HCT116 (cell line): ENCODE data around the gene PLA2G2E. TPM values are rescaled to one million over a fixed set of nuclear protein-coding genes. Genes with fewer than 3 reads are reported as not detected.

Source experiments
- ATAC-seq: fragments of 200-7000 bp; cut with Tn5 transposase; 2 replicates; pipeline ENCODE4 v1.9.1; 2020; ENCODE audit warnings: mild to moderate bottlenecking, moderate library complexity
- BruUV-seq: library from RNA; stranded (reverse); fragments of 400-500 nt; replicated peaks from 2 replicates; lab custom pipeline; 2021; lab: Mats Ljungman, UMichigan
- CTCF ChIA-PET: fragments of 300-600 bp; sonication (Branson Sonifier 250); formaldehyde crosslinking; loops from one replicate; lab custom pipeline; 2021; ENCODE audit warnings: antibody characterized with exemption; lab: Charles Lee
- POLR2A ChIA-PET: fragments of 300-600, 350-600 bp; sonication (Branson Sonifier 250); formaldehyde crosslinking; loops from one replicate; lab custom pipeline; 2021; ENCODE audit warnings: antibody characterized with exemption; lab: Charles Lee
- RAD21 ChIA-PET, 2 experiments: fragments of 300-600 bp; sonication (Branson Sonifier 250); formaldehyde crosslinking; loops; one replicate each; lab custom pipeline; 2023; ENCODE audit warnings: low total read pairs in 2 of 2; ENCODE audit not compliant: uncharacterized antibody in 2 of 2, unreplicated experiment in 2 of 2, low non-redundant PET in 1 of 2; lab: Charles Lee
- DNase-seq: peaks from one replicate; pipeline ENCODE4 v3.0.0-alpha.2; 2010; ENCODE audit warnings: low read depth, low spot score
- H2AFZ ChIP-seq: fragments of 200-600 bp; shearing (Covaris generic), sonication (generic); 2 replicates; pipeline ENCODE4 v1.6.1; 2017; ENCODE audit warnings: low read depth, mixed run types, mixed read lengths, antibody characterized with exemption, low read length; ENCODE audit not compliant: poor library complexity, severe bottlenecking
- H3K27ac ChIP-seq: 2 replicates; pipeline ENCODE4 v1.5.1; 2012; ENCODE audit warnings: low read depth, low read length
- H3K27me3 ChIP-seq: fragments of 200-600 bp; sonication (generic); 2 replicates; pipeline ENCODE4 v1.6.1; 2016; ENCODE audit warnings: mixed run types, low read length, mixed read lengths; ENCODE audit not compliant: insufficient read depth
- H3K36me3 ChIP-seq, 2 experiments: fragments of 200-500 bp in 1 of 2; fragments of 200-600 bp in 1 of 2; sonication (Bioruptor generic) in 1 of 2; sonication (generic) in 1 of 2; 2 replicates each; pipeline versions ENCODE4 v1.5.1 to v1.6.1; 2014 to 2016; ENCODE audit warnings: low read length in 2 of 2, inconsistent platforms in 1 of 2, mixed read lengths in 1 of 2, mixed run types in 1 of 2; ENCODE audit not compliant: insufficient read depth in 2 of 2, control insufficient read depth in 1 of 2
- H3K4me1 ChIP-seq, 2 experiments: fragments of 200-600 bp in 1 of 2; sonication (generic) in 1 of 2; 2 replicates each; pipeline versions ENCODE4 v1.5.1 to v1.6.1; 2012 to 2017; ENCODE audit warnings: low read length in 2 of 2, inconsistent platforms in 1 of 2, mild to moderate bottlenecking in 1 of 2, mixed read lengths in 1 of 2, mixed run types in 1 of 2, moderate library complexity in 1 of 2; ENCODE audit not compliant: insufficient read depth in 2 of 2, control insufficient read depth in 1 of 2
- H3K4me2 ChIP-seq: fragments of 200-600 bp; sonication (generic); 2 replicates; pipeline ENCODE4 v1.6.1; 2017; ENCODE audit warnings: mixed run types, low read length, mixed read lengths
- H3K4me3 ChIP-seq, 2 experiments: fragments of 200-600 bp in 1 of 2; sonication (generic) in 1 of 2; replicated peaks in 1 of 2; 2 replicates each; pipeline ENCODE4 v1.5.1; 2011 to 2016; ENCODE audit warnings: low read length in 2 of 2, control low read depth in 1 of 2, low read depth in 1 of 2, mild to moderate bottlenecking in 1 of 2, mixed read lengths in 1 of 2, mixed run types in 1 of 2
- H3K79me2 ChIP-seq: fragments of 200-600 bp; sonication (generic); 2 replicates; pipeline ENCODE4 v1.6.1; 2017; ENCODE audit warnings: mild to moderate bottlenecking, mixed run types, low read length, moderate library complexity, mixed read lengths; ENCODE audit not compliant: insufficient read depth
- H3K9ac ChIP-seq: fragments of 200-600 bp; sonication (generic); 2 replicates; pipeline ENCODE4 v1.6.1; 2016; ENCODE audit warnings: low read length, mixed read lengths
- H3K9me2 ChIP-seq: fragments of 200-600 bp; sonication (generic), shearing (Covaris generic); 2 replicates; pipeline ENCODE4 v1.6.1; 2017; ENCODE audit warnings: mixed run types, mild to moderate bottlenecking, moderate library complexity; ENCODE audit not compliant: insufficient read depth
- H3K9me3 ChIP-seq, 2 experiments: fragments of 200-500 bp in 1 of 2; fragments of 200-600 bp in 1 of 2; sonication (Bioruptor generic) in 1 of 2; sonication (generic) in 1 of 2; 2 replicates each; pipeline ENCODE4 v1.6.1; 2014 to 2017; ENCODE audit warnings: low read length in 2 of 2, mixed read lengths in 2 of 2, inconsistent platforms in 1 of 2, low read depth in 1 of 2, mild to moderate bottlenecking in 1 of 2, mixed run types in 1 of 2, moderate library complexity in 1 of 2; ENCODE audit not compliant: control insufficient read depth in 1 of 2, insufficient read depth in 1 of 2
- H4K20me1 ChIP-seq: fragments of 200-600 bp; sonication (generic), shearing (Covaris generic); 2 replicates; pipeline ENCODE4 v1.6.1; 2017; ENCODE audit warnings: mixed run types, mild to moderate bottlenecking, moderate library complexity; ENCODE audit not compliant: insufficient read depth
- CEBPB ChIP-seq: IDR thresholded peaks from 2 replicates; pipeline ENCODE4 v1.6.1; 2012; ENCODE audit warnings: low read depth
- EGR1 ChIP-seq: IDR thresholded peaks from 2 replicates; pipeline ENCODE4 v1.6.1; 2012; ENCODE audit warnings: low read depth
- ELF1 ChIP-seq: IDR thresholded peaks from 2 replicates; pipeline ENCODE4 v1.6.1; 2012; ENCODE audit warnings: low read depth, borderline replicate concordance
- EZH2 ChIP-seq: fragments of 200-600 bp; sonication (generic); IDR thresholded peaks from 2 replicates; pipeline ENCODE4 v1.6.1; 2017; ENCODE audit warnings: antibody characterized with exemption, mixed run types
- EZH2phosphoT487 ChIP-seq: fragments of 200-600 bp; IDR thresholded peaks from 2 replicates; pipeline ENCODE4 v1.6.1; 2018; ENCODE audit warnings: antibody characterized with exemption, borderline replicate concordance
- FOSL1 ChIP-seq: IDR thresholded peaks from 2 replicates; pipeline ENCODE4 v1.6.1; 2012; ENCODE audit warnings: low read depth
- JUND ChIP-seq: IDR thresholded peaks from 2 replicates; pipeline ENCODE4 v1.6.1; 2012
- MAX ChIP-seq: IDR thresholded peaks from 2 replicates; pipeline ENCODE4 v1.6.1; 2012
- POLR2A ChIP-seq: IDR thresholded peaks from 2 replicates; pipeline ENCODE4 v1.7.0; 2011; ENCODE audit warnings: borderline replicate concordance; ENCODE audit not compliant: insufficient read depth, insufficient read length; ENCODE audit errors: extremely low read depth
- RAD21 ChIP-seq: IDR thresholded peaks from 2 replicates; pipeline ENCODE4 v1.6.1; 2012; ENCODE audit warnings: low read depth, mild to moderate bottlenecking
- REST ChIP-seq: IDR thresholded peaks from 2 replicates; pipeline ENCODE4 v1.6.1; 2012; ENCODE audit warnings: low read depth
- SIN3A ChIP-seq: IDR thresholded peaks from 2 replicates; pipeline ENCODE4 v1.6.1; 2012; ENCODE audit warnings: low read depth
- SP1 ChIP-seq: IDR thresholded peaks from 2 replicates; pipeline ENCODE4 v1.6.1; 2012; ENCODE audit warnings: low read depth
- SRF ChIP-seq: IDR thresholded peaks from 2 replicates; pipeline ENCODE4 v1.6.1; 2012; ENCODE audit warnings: low read depth
- TCF7L2 ChIP-seq: IDR thresholded peaks from 2 replicates; pipeline ENCODE4 v1.7.0; 2011; ENCODE audit warnings: borderline replicate concordance, inconsistent platforms; ENCODE audit not compliant: insufficient read depth, insufficient read length; ENCODE audit errors: extremely low read depth
- YY1 ChIP-seq: IDR thresholded peaks from 2 replicates; pipeline ENCODE4 v1.6.1; 2011; ENCODE audit warnings: low read length, low read depth, moderate library complexity, mild to moderate bottlenecking; ENCODE audit not compliant: insufficient replicate concordance; ENCODE audit errors: extremely low read depth
- ZBTB33 ChIP-seq: IDR thresholded peaks from 2 replicates; pipeline ENCODE4 v1.6.1; 2011; ENCODE audit warnings: mild to moderate bottlenecking, low read length, moderate library complexity; ENCODE audit not compliant: insufficient replicate concordance; ENCODE audit errors: extremely low read depth
- ZNF274 ChIP-seq: fragments of 200-500 bp; sonication (Bioruptor generic); IDR thresholded peaks from 2 replicates; pipeline ENCODE4 v1.6.1; 2014; ENCODE audit warnings: mild to moderate bottlenecking, low read depth, low read length, inconsistent platforms
- intact Hi-C: fragments of 100-400 bp; cut with micrococcal nuclease; formaldehyde crosslinking; loops from 2 replicates; pipeline ENCODE4 v1.10.0; 2022
- total RNA-seq: library from RNA; stranded (reverse); gene quantifications from one replicate; pipeline ENCODE4 v1.2.1, GENCODE V29; 2021; ENCODE audit not compliant: unreplicated experiment
- TF ChIP-seq, protein P1 (sequence below), 3 experiments: fragments of 200-600 bp in 1 of 3; sonication (generic) in 1 of 3; IDR thresholded peaks in 2 of 3; conservative IDR thresholded peaks in 1 of 3; 2 replicates each; pipeline ENCODE4 v1.5.1; 2012 to 2017; ENCODE audit warnings: low read depth in 2 of 3, low read length in 2 of 3, antibody characterized with exemption in 1 of 3, borderline replicate concordance in 1 of 3, control low read depth in 1 of 3, mild to moderate bottlenecking in 1 of 3, mixed read lengths in 1 of 3, mixed run types in 1 of 3, moderate library complexity in 1 of 3; ENCODE audit not compliant: insufficient read depth in 1 of 3
- TF ChIP-seq, protein P2 (sequence below): IDR thresholded peaks from 2 replicates; pipeline ENCODE4 v1.6.1; 2012

Gene PLA2G2E
- total RNA-seq, 1 experiment from 2014 or later, result not detected

GRCh38 chr1:19892129-19892528, 31.3 kb downstream of the PLA2G2E start:
- Histone ChIP-seq H3K79me2 (peaks cover 69% of the 10 kb centered on the region), H3K36me3 (peaks cover 8 to 51% of the 10 kb centered on the region in 2 experiments; a peak in 3 of 4 replicates), H3K9ac (no peak overlapping the region), H4K20me1 (peaks cover 4% of the 10 kb centered on the region; the same call in 1 of the 2 replicates), H3K27me3 (no peaks in the 10 kb centered on the region), H3K4me2 (no peak overlapping the region), H3K9me2 (no peaks in the 10 kb centered on the region), H2AFZ (no peak overlapping the region), H3K4me1 (no peaks in the 10 kb centered on the region), H3K9me3 (no peaks in the 10 kb centered on the region), H3K27ac (no peak overlapping the region), H3K4me3 (no peak overlapping the region)
- TF ChIP-seq EZH2phosphoT487, result no peak
- TF ChIP-seq YY1, result no peak
- TF ChIP-seq MAX, result no peak
- TF ChIP-seq, protein P1, sequence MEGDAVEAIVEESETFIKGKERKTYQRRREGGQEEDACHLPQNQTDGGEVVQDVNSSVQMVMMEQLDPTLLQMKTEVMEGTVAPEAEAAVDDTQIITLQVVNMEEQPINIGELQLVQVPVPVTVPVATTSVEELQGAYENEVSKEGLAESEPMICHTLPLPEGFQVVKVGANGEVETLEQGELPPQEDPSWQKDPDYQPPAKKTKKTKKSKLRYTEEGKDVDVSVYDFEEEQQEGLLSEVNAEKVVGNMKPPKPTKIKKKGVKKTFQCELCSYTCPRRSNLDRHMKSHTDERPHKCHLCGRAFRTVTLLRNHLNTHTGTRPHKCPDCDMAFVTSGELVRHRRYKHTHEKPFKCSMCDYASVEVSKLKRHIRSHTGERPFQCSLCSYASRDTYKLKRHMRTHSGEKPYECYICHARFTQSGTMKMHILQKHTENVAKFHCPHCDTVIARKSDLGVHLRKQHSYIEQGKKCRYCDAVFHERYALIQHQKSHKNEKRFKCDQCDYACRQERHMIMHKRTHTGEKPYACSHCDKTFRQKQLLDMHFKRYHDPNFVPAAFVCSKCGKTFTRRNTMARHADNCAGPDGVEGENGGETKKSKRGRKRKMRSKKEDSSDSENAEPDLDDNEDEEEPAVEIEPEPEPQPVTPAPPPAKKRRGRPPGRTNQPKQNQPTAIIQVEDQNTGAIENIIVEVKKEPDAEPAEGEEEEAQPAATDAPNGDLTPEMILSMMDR (IDR thresholded peaks at IDR 0.05 in 2 of 3, conservative IDR thresholded peaks at IDR 0.05 in 1 of 3; ENCODE audit: borderline replicate concordance in 1 of 3, insufficient read depth in 1 of 3, low read depth in 2 of 3, low read length in 2 of 3), result no peak
- TF ChIP-seq ELF1, result no peak
- no peak for TF ChIP-seq JUND
- no peak for TF ChIP-seq POLR2A
- TF ChIP-seq ZNF274, result no peak
- no peak for TF ChIP-seq CEBPB
- no peak for TF ChIP-seq SRF
- TF ChIP-seq REST, result no peak
- no peak for TF ChIP-seq EZH2
- TF ChIP-seq TCF7L2, result no peak
- TF ChIP-seq EGR1, result no peak
- no peak for TF ChIP-seq ZBTB33
- no peak for TF ChIP-seq SIN3A
- TF ChIP-seq RAD21, result no peak
- TF ChIP-seq SP1, result no peak
- no peak for TF ChIP-seq FOSL1
- TF ChIP-seq, protein P2, sequence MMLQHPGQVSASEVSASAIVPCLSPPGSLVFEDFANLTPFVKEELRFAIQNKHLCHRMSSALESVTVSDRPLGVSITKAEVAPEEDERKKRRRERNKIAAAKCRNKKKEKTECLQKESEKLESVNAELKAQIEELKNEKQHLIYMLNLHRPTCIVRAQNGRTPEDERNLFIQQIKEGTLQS, result no peak
- RAD21 ChIA-PET, result no interaction called here
- intact Hi-C loops, result no loop called here
- ATAC-seq, result no peak
- POLR2A ChIA-PET, result no interaction called here
- BruUV-seq, result no TSS peak
- CTCF ChIA-PET, result no interaction called here
- DNase-seq, result no peak
